Neural cell (in vitro differentiated cells): Measurements from ENCODE around the gene NSG1. TPM values are rescaled to one million over a fixed set of nuclear protein-coding genes. Genes with fewer than 3 reads are reported as not detected.

Source experiments
- H2AFZ ChIP-seq: fragments of 200-600, 300-800 bp; sonication (generic), shearing (Covaris generic); 2 replicates; pipeline ENCODE4 v1.6.0; 2014; ENCODE audit warnings: low read depth, mild to moderate bottlenecking, antibody characterized with exemption, low read length, moderate library complexity
- H3F3A ChIP-seq: fragments of 200-600 bp; shearing (Covaris generic); 2 replicates; pipeline ENCODE4 v1.6.1; 2016; ENCODE audit warnings: mild to moderate bottlenecking, moderate library complexity, mixed read lengths, antibody characterized with exemption, low read length; ENCODE audit not compliant: insufficient read depth, poor library complexity, severe bottlenecking
- H3K27ac ChIP-seq: fragments of 200-600, 300-800 bp; sonication (generic), shearing (Covaris generic); 2 replicates; pipeline ENCODE4 v1.5.1; 2014; ENCODE audit warnings: mild to moderate bottlenecking, low read length, moderate library complexity
- H3K27me3 ChIP-seq: fragments of 300-800, 200-600 bp; sonication (generic), shearing (Covaris generic); 2 replicates; pipeline ENCODE4 v1.6.0; 2014; ENCODE audit warnings: mild to moderate bottlenecking, low read depth, low read length, moderate library complexity; ENCODE audit not compliant: insufficient read depth
- H3K36me3 ChIP-seq: fragments of 300-800, 200-600 bp; sonication (generic), shearing (Covaris generic); 2 replicates; pipeline ENCODE4 v1.5.1; 2014; ENCODE audit warnings: mild to moderate bottlenecking, antibody characterized with exemption, low read length, moderate library complexity; ENCODE audit not compliant: insufficient read depth
- H3K4me2 ChIP-seq: fragments of 300-800, 200-600 bp; sonication (generic), shearing (Covaris generic); 2 replicates; pipeline ENCODE4 v1.6.0; 2014; ENCODE audit warnings: mild to moderate bottlenecking, low read length
- H3K4me3 ChIP-seq: fragments of 300-800, 200-600 bp; sonication (generic), shearing (Covaris generic); 2 replicates; pipeline ENCODE4 v1.5.1; 2014; ENCODE audit warnings: mild to moderate bottlenecking, low read length, moderate library complexity
- H3K79me2 ChIP-seq: fragments of 200-600 bp; shearing (Covaris generic); replicated peaks from 2 replicates; pipeline ENCODE4 v1.6.0; 2014; ENCODE audit warnings: mild to moderate bottlenecking, low read length, moderate library complexity; ENCODE audit not compliant: insufficient read depth
- H3K9ac ChIP-seq: fragments of 300-800, 200-600 bp; sonication (generic), shearing (Covaris generic); 2 replicates; pipeline ENCODE4 v1.6.1; 2016; ENCODE audit warnings: mild to moderate bottlenecking, low read length, mixed read lengths
- H3K9me2 ChIP-seq: fragments of 200-600 bp; shearing (Covaris generic); 2 replicates; pipeline ENCODE4 v1.6.1; 2016; ENCODE audit warnings: mild to moderate bottlenecking, low read length, mixed read lengths; ENCODE audit not compliant: insufficient read depth
- H3K9me3 ChIP-seq: fragments of 200-600, 300-800 bp; sonication (generic), shearing (Covaris generic); 2 replicates; pipeline ENCODE4 v1.6.1; 2016; ENCODE audit warnings: mild to moderate bottlenecking, mixed run types, low read length, moderate library complexity, mixed read lengths
- H4K20me1 ChIP-seq: fragments of 200-600 bp; shearing (Covaris generic); 2 replicates; pipeline ENCODE4 v1.6.1; 2016; ENCODE audit warnings: mild to moderate bottlenecking, mixed run types; ENCODE audit not compliant: insufficient read depth
- CTCF ChIP-seq: fragments of 450-650 bp; IDR thresholded peaks from 2 replicates; pipeline ENCODE4 v1.5.1; 2014; ENCODE audit warnings: antibody characterized with exemption, mild to moderate bottlenecking, moderate library complexity; ENCODE audit not compliant: poor library complexity, severe bottlenecking
- EP300 ChIP-seq: fragments of 450-650 bp; conservative IDR thresholded peaks from 2 replicates; pipeline ENCODE4 v1.6.1; 2014; ENCODE audit warnings: antibody characterized with exemption, mild to moderate bottlenecking, moderate library complexity; ENCODE audit not compliant: poor library complexity, severe bottlenecking
- EZH2 ChIP-seq: fragments of 200-600, 300-800 bp; shearing (Covaris generic), sonication (generic); IDR thresholded peaks from 2 replicates; pipeline ENCODE4 v1.6.1; 2014; ENCODE audit warnings: antibody characterized with exemption, low read length, borderline replicate concordance, mild to moderate bottlenecking; ENCODE audit not compliant: insufficient read depth, poor library complexity, severe bottlenecking
- MXI1 ChIP-seq: fragments of 450-650 bp; conservative IDR thresholded peaks from 2 replicates; pipeline ENCODE4 v1.6.1; 2014; ENCODE audit warnings: antibody characterized with exemption, mild to moderate bottlenecking; ENCODE audit not compliant: poor library complexity, severe bottlenecking
- POLR2AphosphoS5 ChIP-seq: IDR thresholded peaks from 2 replicates; pipeline ENCODE4 v1.6.1; 2012
- RAD21 ChIP-seq: fragments of 450-650 bp; conservative IDR thresholded peaks from 2 replicates; pipeline ENCODE4 v1.6.1; 2014; ENCODE audit warnings: antibody characterized with exemption, mild to moderate bottlenecking, moderate library complexity
- REST ChIP-seq: IDR thresholded peaks from 2 replicates; pipeline ENCODE4 v1.6.1; 2012; ENCODE audit warnings: borderline replicate concordance
- SMC3 ChIP-seq: fragments of 450-650 bp; conservative IDR thresholded peaks from 2 replicates; pipeline ENCODE4 v1.6.1; 2014; ENCODE audit warnings: antibody characterized with exemption, mild to moderate bottlenecking, moderate library complexity; ENCODE audit not compliant: poor library complexity
- TAF1 ChIP-seq: IDR thresholded peaks from 2 replicates; pipeline ENCODE4 v1.6.1; 2012; ENCODE audit warnings: low read depth
- polyA plus RNA-seq: library from polyadenylated mRNA; depleted of rRNA; stranded (reverse); fragments of >200 nt; gene quantifications from 2 replicates; pipeline ENCODE4 v1.2.3, GENCODE V29; 2014

Gene NSG1
- polyA plus RNA-seq, 1 donor from 2014 or later, result 921 TPM

GRCh38 chr4:4386296-4386735, 586 bp upstream of the NSG1 start:
- Histone ChIP-seq H3K27ac (peak overlapping the region; percentile 90), H3K9me2 (no peaks in the 10 kb centered on the region), H3K27me3 (no peaks in the 10 kb centered on the region), H2AFZ (peak overlapping the region; percentile 89), H3K36me3 (peaks cover 6% of the 10 kb centered on the region), H3K9me3 (no peaks in the 10 kb centered on the region), H3F3A (no peaks in the 10 kb centered on the region), H4K20me1 (peaks cover 9% of the 10 kb centered on the region), H3K9ac (peak overlapping the region; percentile 97), H3K4me3 (peak overlapping the region; percentile 97), H3K4me2 (peak overlapping the region; percentile 85), H3K79me2 (peaks cover 58% of the 10 kb centered on the region)
- TF ChIP-seq POLR2AphosphoS5 (peak; percentile 80), SMC3 (no peak), EP300 (no peak), TAF1 (peak; percentile 78), REST (peak; percentile 42)

GRCh38 chr4:4387531-4388310, 819 bp downstream of the NSG1 start:
- H3K27ac ChIP-seq, result peak overlapping the region; percentile 90
- peaks cover 9% of the 10 kb centered on the region for H4K20me1 ChIP-seq
- peaks cover 19% of the 10 kb centered on the region for H3K36me3 ChIP-seq
- peak overlapping the region; percentile 97 for H3K9ac ChIP-seq
- peak overlapping the region; percentile 97 for H3K4me3 ChIP-seq
- peaks cover 4% of the 10 kb centered on the region for H3F3A ChIP-seq
- H3K9me3 ChIP-seq, result no peaks in the 10 kb centered on the region
- H3K27me3 ChIP-seq, result no peaks in the 10 kb centered on the region
- peak; percentile 72 for TF ChIP-seq POLR2AphosphoS5
- peak; percentile 31 for TF ChIP-seq SMC3
- TF ChIP-seq CTCF, result no peak
- TF ChIP-seq RAD21, result peak; percentile 12
- TF ChIP-seq TAF1, result no peak
- TF ChIP-seq REST, result peak; percentile 41
- TF ChIP-seq EP300, result peak; percentile 31
- TF ChIP-seq EZH2, result no peak
- peak; percentile 54 for TF ChIP-seq MXI1
- no peaks in the 10 kb centered on the region for H3K9me2 ChIP-seq
- peak overlapping the region; percentile 40 for H2AFZ ChIP-seq
- H3K79me2 ChIP-seq, result peaks cover 66% of the 10 kb centered on the region
- H3K4me2 ChIP-seq, result peak overlapping the region; percentile 47
